Measurements from ENCODE around the gene UBE2J2. TPM values are rescaled to one million over a fixed set of nuclear protein-coding genes. Genes with fewer than 3 reads are reported as not detected.
"Not testable (repeated sequence)": the region's sequence is repeated elsewhere in the genome, so short reads cannot be mapped to it uniquely, and the experiment has no call there.

UBE2J2 gene
- polyA plus RNA-seq (ENCODE audit: insufficient read length in 10 of 10): 10 to 100 TPM; 34.4 to 46.8 (median 38.4) TPM
- long read RNA-seq, donor 1, transcript UBE2J2-202 (7 exons, 1,733 nt): major isoform, 6 of 12 reads
- long read RNA-seq, donor 1, partial matches to known transcripts: 0 of 12 reads
- long read RNA-seq, donor 1, other reads (novel, unspliced or antisense): 0 of 12 reads
- long read RNA-seq, donor 2, partial matches to known transcripts: 0 of 7 reads
- long read RNA-seq, donor 2, other reads (novel, unspliced or antisense): 0 of 7 reads
- long read RNA-seq, donor 3: 0 reads
- long read RNA-seq, donor 4, transcript UBE2J2-202 (7 exons, 1,733 nt): major isoform, 5 of 11 reads
- long read RNA-seq, donor 4, partial matches to known transcripts: 0 of 11 reads
- long read RNA-seq, donor 4, other reads (novel, unspliced or antisense): 0 of 11 reads
- long read RNA-seq, donor 5, partial matches to known transcripts: 9 of 16 reads
- long read RNA-seq, donor 5, other reads (novel, unspliced or antisense): 0 of 16 reads
- long read RNA-seq, donor 6, transcript UBE2J2-202 (7 exons, 1,733 nt): major isoform, 10 of 11 reads
- long read RNA-seq, donor 6, partial matches to known transcripts: 0 of 11 reads
- long read RNA-seq, donor 6, other reads (novel, unspliced or antisense): 0 of 11 reads
- long read RNA-seq, donor 7, transcript UBE2J2-202 (7 exons, 1,733 nt): major isoform, 8 of 11 reads
- long read RNA-seq, donor 7, partial matches to known transcripts: 0 of 11 reads
- long read RNA-seq, donor 7, other reads (novel, unspliced or antisense): 0 of 11 reads
- long read RNA-seq, donor 8, transcript UBE2J2-202 (7 exons, 1,733 nt): major isoform, 5 of 7 reads
- long read RNA-seq, donor 8, partial matches to known transcripts: 0 of 7 reads
- long read RNA-seq, donor 8, other reads (novel, unspliced or antisense): 0 of 7 reads
- long read RNA-seq, donor 9, partial matches to known transcripts: 0 of 3 reads
- long read RNA-seq, donor 9, other reads (novel, unspliced or antisense): 0 of 3 reads

GRCh38 chr1:1273512-1274298 lies at the start of gene UBE2J2:
Gene UBE2J2 (minus strand): TSS chr1:1273854. CDS start chr1:1267992, 5,862 bp downstream.
- peak; percentile 91 to 96 (median 93) for DNase-seq

- DNase-seq: no peak
Measured at GRCh38 chr1:1322952-1323351, 49.3 kb upstream of the UBE2J2 start.

GRCh38 chr1:1322418-1322817 lies 48.8 kb upstream of the UBE2J2 start:
- no peak for DNase-seq

- DNase-seq: no peak
Measured at GRCh38 chr1:1321477-1321876, 47.8 kb upstream of the UBE2J2 start.

GRCh38 chr1:1320666-1321448 lies 47.2 kb upstream of the UBE2J2 start:
- no peak for DNase-seq

GRCh38 chr1:1319646-1319941 lies 45.9 kb upstream of the UBE2J2 start:
- DNase-seq: no peak

- no peak for DNase-seq
Measured at GRCh38 chr1:1318777-1319645, 45.4 kb upstream of the UBE2J2 start.

GRCh38 chr1:1318131-1318652 lies 44.5 kb upstream of the UBE2J2 start:
- DNase-seq: peak; percentile 65 to 75 (median 70)

GRCh38 chr1:1317420-1317819 lies 43.8 kb upstream of the UBE2J2 start:
- no peak for DNase-seq

- DNase-seq: not testable (repeated sequence)
Measured at GRCh38 chr1:1316199-1316598, 42.5 kb upstream of the UBE2J2 start.

- DNase-seq: no peak
Measured at GRCh38 chr1:1315435-1315954, 41.8 kb upstream of the UBE2J2 start.

- no peak for DNase-seq
Measured at GRCh38 chr1:1314678-1315335, 41.2 kb upstream of the UBE2J2 start.

- no peak for DNase-seq
Measured at GRCh38 chr1:1314237-1314586, 40.6 kb upstream of the UBE2J2 start.

GRCh38 chr1:1313500-1314236 lies 40.0 kb upstream of the UBE2J2 start:
- DNase-seq: no peak

GRCh38 chr1:1312450-1313314 lies 39.0 kb upstream of the UBE2J2 start:
- no peak for DNase-seq

- DNase-seq: no peak
Measured at GRCh38 chr1:1311107-1312104, 37.8 kb upstream of the UBE2J2 start.
